OCI-LY1 (cell line): Measurements from ENCODE around the gene MUC5AC.

Source experiments
- EZH2 ChIP-seq: fragments of 200-600 bp; sonication (generic), shearing (Covaris generic); IDR thresholded peaks from 2 replicates; pipeline ENCODE4 v1.8.0; 2017; ENCODE audit warnings: borderline replicate concordance, mixed run types, mild to moderate bottlenecking, antibody characterized with exemption, low read length, moderate library complexity, mixed read lengths
- TF ChIP-seq, protein P1 (sequence below): fragments of 200-600 bp; sonication (generic), shearing (Covaris generic); IDR thresholded peaks from 2 replicates; pipeline ENCODE4 v1.5.1; 2017; ENCODE audit warnings: mild to moderate bottlenecking, antibody characterized with exemption, low read length, moderate library complexity, mixed read lengths

DNA sequence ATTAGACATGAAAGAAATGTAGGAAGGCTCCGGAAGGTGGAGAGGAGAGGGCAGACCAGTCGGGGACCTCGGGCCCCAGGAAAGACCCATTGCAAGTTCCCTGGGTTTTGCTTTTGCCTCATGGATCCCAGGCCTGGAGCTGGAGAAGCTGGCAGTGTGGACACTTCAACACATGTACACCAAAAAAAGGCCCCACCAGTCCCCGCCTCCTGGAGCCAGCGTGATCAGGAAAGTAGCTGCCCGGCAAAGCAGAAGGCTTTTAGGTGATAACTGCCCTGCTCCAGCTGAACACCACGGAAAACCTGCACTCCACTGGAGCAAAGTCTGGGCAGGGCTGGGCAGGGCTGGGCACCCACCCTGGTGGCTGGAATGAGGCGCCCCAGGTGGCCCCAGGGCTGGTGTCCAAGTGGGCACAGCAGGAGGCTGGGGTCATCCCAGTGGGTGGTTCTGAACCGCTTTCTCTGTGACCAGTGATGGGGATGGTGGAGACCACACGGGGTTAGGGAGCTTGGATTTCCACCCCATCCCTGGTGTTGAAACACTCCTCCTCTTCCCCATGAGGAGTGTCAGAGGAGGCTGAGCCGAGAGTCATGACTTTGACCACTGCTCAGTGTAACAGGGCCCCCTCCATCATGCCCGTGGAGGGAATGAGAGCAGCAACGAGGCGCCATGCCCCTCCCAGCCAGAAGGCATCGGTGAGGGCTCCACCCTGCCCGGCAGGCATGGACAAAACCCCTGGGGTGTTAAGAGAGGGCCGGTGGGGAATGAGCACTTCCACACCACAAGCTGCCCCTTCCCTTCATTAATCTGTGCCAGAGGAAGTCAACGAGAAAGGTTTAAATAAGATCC, 16.9 kb upstream of the MUC5AC start:
- TF ChIP-seq, protein P1, sequence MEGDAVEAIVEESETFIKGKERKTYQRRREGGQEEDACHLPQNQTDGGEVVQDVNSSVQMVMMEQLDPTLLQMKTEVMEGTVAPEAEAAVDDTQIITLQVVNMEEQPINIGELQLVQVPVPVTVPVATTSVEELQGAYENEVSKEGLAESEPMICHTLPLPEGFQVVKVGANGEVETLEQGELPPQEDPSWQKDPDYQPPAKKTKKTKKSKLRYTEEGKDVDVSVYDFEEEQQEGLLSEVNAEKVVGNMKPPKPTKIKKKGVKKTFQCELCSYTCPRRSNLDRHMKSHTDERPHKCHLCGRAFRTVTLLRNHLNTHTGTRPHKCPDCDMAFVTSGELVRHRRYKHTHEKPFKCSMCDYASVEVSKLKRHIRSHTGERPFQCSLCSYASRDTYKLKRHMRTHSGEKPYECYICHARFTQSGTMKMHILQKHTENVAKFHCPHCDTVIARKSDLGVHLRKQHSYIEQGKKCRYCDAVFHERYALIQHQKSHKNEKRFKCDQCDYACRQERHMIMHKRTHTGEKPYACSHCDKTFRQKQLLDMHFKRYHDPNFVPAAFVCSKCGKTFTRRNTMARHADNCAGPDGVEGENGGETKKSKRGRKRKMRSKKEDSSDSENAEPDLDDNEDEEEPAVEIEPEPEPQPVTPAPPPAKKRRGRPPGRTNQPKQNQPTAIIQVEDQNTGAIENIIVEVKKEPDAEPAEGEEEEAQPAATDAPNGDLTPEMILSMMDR, result no peak
- no peak for TF ChIP-seq EZH2
